Activated CD8-positive, alpha-beta memory T cell treated with anti-CD3 and anti-CD28 coated beads for 4 hours (primary cell): Measurements from ENCODE around the gene UBA3.

Source experiments
- DNase-seq, 2 donors: peaks; one replicate each; pipeline ENCODE4 v3.0.0-alpha.2; 2020; ENCODE audit warnings: low read depth in 2 of 2

The UBA3 gene

DNA sequence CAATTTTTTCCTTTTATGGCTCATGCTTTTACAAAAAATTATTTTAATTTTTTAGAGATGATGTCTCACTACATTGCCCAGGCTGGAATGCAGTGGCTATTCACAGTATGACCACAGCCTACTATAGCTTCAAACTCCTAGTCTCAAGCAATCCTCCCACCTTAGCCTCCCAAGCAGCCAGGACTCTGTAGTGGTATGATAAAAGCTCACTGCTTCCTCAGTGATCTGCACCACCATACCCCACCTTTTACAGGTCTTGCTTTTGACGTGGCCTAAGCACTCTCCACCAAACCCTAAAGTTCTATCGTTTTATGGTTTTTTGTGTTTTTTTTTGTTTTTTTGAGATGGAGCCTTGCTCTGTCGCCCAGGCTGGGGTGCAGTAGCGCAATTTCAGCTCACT is 14.0 kb downstream of the UBA3 start:
- no peak for DNase-seq

DNA sequence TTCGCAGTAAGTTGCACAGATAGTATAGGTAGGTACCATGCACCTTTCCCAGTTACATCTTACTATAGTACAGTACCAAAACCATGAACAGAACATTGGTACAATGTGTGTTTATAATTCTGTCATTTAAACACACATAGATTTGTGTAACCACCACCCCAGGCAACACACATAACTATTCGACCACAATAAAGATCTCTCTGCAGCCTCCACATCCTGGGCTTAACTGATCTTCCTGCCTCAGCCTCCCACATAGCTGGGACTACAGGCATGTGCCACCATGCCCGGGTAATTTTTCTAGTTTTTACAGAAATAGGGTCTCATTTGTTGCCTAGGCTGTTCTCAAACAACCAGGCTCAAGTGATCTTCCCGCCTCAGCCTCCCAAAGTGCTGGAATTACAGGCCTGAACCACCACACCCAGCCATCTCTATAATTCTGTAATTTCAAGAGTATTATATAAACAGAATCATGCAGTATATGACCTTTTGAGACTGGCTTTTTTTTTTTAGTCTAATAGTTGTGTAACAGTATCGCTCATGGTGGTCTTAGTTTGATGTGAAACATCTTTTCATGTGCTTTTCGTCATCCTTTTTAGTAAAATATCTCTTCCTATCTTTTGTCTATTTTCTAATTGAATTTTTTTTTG is 14.7 kb downstream of the UBA3 start:
- no peak for DNase-seq

DNA sequence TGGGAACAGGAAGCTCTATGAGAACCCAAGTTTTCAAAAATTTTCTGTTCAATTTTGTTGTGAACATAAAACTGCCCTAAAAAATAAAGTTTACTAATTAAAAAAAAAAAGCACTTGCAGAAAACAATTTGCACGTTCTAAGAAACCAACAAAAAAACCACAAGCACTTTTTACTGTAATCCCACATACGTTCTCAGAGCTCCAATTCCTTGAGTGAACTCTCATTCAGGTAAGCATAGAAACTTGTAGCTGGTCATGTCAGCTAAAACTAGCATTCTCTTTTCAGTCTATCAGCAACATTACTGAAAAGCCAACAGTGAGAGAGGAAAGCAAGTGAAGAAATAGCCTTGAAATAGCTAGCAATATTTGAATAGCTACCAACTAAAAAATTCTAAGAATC is 16.5 kb downstream of the UBA3 start:
- DNase-seq, result no peak

DNA sequence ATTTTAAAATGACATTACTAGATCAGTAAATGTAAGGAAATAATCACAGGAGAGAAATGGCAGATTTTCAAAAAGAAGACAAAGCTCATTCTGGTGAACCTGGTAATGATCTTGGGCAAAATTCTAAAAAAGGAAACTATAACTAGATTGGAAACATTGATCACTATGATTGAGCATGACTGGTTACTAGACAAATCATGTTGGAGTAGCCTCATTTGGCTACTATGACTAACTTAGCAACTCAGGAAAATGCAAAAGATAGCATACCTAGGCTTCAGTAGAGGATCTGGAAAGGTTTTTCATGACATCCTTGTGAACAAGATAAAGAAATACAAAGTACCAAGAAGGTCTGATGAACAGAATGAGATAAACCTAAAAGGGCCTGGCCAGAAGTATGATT is 20.5 kb downstream of the UBA3 start:
- no peak for DNase-seq

DNA sequence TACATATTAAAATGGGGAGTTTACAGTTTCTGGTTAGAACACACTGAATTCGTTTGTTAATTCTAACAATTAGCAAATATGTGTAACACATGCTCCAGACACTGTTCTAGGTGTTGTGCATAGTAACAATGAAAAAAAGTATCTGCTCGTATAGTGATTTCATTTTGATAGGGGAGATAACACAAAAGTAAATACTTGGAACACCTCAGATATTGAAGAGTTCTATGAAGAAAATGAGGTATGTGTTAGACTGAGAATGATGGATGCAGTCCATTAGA is 21.3 kb downstream of the UBA3 start:
- DNase-seq, result no peak

DNA sequence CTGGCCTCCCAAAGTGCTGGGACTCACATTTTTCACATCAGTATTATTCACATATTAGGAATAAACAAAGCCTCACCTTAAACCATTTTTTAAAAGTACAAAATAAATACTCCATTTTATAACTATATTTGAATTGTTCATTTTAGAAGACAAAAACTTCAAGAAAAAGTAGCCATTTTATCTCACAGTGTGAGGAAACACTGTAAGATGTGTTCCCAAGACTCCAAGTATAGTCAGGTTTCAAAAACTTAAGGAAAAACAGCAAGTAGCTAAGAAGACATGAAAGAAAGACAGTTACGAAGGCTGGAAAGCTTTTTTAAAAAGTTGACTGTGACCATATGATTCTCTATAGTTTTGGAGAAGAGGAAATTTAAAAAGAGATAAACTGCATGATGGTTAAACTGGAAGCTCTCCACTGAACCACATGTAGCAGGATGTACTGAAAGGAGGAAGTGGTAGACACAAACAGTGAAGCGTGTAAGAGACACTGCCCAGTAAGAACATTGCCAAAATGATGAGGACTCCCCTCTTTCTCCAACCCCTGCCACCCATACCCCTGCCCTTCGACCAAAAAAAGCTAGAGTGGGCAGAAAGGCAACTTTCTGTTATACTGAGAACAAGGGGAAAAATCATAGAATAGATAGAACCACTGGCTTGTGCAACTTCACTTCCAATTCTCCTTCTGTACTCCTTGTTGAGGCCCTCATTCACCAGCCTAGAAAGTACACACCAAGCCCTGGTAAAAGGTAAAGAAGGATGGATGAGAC is 21.8 kb downstream of the UBA3 start:
- no peak for DNase-seq

DNA sequence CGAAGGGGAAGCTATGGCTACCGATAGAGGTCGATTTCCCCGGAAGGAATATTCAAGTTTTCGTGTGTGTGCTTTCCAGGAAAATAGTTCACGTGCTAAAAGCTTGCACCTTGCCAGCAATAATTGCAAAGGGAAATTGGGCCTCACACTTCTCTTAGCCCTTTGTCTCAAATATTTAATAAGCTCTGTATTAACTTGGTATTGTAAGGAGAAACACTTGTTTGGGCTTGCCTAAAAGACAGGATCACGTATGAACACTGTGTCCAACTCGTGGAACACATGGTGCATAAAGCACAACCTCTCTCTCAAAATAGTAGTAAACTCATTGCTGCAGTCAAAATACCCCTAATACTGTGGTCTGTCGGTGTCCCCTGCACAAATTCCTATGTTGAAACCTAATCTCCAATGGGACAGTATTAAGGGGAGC is 27.7 kb downstream of the UBA3 start:
- no peak for DNase-seq

DNA sequence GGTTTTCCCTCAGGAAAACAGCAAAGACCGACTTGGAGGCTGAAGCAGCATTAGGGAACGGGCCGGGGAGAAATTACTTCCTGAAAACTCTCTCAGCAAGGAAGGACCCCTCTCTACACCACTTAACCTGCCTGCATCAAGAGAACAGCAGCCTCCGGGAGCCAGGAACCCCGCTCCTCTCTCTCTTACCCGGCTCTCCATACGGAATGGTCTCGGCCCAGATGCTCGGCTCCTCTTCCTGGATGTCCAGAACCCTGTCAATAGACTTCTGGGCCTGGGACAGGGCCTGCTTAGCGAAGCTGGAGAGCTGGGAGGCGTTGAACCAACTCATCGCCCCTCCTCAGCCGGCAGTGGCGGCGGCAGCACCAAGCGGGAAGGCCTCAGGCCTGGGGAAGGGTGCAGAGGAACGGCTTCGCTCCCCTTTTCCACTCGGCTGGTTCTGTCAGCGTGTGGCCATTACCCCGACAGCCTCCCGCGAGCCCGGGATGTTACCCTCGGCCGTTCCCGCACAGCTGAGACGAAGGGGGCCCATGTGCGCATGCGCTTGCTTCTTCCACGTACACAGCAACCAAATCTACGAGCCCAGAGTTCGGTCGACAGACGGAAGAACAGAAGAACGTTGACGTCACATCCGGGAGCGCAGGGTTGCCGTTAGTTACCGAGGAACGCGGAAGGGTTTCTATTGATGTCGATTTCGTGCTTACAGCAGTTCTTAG is 28.3 kb downstream of the UBA3 start, which contains the start of gene TMF1:
TSS of gene TMF1 (minus strand) at position 578 of the 716 bp plus-strand sequence. CDS start at position 331, 247 bp downstream.
- DNase-seq, result peak; percentile 96

DNA sequence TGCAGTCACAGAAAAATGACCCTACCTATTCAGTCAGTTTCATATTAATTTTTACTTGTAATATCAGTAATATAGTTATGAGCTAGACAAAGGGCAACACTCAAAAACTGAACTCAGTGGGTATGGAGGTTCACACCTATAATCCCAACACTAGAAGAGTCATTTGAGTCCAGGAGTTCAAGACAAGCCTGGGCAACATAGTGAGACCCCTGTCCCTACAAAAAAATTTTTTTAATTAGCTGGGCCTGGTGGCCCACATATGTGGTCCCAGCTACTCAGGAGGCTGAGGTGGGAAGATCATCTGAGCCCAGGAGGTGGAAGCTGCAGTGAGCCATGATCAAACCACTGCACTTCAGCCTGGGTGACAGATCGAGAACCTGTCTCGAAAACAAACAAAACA is 31.2 kb downstream of the UBA3 start:
- no peak for DNase-seq

DNA sequence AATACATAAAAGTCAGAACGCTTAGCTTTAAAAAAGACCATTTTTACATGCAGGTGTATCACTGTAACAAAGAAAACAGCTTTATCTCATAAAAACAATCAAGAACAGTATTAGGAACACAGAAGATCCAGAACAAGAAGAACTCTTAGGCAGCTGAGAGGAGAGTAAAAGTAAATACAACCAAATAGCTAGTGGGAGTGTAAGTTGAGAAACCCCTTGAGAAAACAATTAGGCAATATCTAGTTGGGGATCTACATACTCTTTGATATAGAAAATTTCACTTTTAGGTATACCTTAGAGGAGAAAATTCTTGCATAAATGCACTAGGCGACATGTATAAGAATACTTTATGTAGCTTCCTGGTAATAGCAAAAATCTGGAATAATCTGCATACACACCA is 35.6 kb downstream of the UBA3 start:
- DNase-seq, result no peak

DNA sequence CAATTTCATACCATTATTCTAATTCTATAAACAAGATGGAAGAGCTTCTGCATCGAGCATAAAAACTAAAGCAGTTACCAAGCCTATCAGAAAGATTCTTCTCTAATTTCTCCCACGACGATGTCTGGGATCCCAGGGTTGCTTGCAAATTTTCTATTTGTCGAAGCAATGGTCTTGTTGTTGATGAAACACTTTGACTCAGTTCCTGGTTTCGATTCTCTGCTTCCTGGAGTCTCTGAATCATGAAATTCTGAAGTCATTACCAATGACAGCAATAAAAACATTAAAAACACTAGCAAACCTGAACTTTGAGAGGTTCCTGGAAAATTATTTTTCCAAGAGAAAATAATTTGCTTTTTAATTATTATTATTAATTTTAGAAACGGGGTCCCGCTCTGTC is 46.7 kb downstream of the UBA3 start:
- no peak for DNase-seq

DNA sequence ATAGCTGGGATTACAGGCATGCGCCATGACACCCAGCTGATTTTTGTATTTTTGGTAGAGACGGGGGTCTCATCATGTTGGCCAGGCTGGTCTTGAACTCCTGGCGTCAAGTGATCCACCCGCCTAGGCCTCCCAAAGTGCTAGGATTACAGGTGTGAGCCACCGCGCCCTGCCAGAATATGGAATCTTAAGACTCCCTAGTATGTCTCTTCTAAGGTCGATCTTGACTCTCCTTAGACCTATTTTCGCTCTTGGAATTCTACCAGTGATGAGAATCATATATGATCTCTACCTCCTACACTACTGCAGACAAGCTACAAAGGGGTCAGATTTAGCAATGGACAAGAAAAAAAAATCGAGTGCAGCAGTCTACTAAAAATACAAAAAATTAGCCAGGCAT is 47.4 kb downstream of the UBA3 start:
- DNase-seq, result no peak

DNA sequence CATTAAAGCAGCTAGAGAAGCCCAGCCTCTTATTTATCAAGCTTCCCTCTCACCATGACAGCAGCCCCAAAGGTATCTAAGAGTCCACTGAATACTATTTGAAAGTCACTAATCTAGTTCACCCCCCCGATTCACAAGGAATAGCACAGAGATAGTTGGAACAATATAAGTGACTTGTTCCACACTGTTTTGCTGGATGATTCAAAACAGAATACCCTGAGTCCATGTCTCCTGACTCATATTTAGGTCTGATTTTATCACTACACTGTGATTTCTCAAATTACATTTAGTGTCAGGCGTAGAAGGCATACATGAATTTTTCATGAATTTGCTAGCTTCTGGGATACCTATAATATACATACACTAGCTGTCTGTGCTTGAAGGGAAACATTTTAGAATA is 48.0 kb downstream of the UBA3 start:
- no peak for DNase-seq

DNA sequence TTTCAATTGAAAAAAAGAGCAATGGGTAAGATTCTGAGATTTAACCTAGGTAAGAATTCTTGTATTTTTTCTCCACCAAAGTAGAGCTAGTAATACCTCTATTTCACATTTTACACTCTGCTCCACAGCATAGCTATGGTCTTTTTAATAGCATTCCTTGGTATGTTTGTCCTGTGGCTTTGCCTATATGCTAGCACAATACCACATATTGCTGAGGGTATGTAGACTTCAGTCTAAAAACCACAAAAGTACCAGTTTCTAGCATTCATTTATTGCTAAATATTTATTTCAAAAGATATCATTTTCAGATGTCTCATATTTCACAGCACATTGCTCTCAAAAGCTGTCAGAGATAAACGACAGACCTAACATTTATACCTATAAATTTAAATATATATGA is 48.5 kb downstream of the UBA3 start:
- DNase-seq, result no peak

DNA sequence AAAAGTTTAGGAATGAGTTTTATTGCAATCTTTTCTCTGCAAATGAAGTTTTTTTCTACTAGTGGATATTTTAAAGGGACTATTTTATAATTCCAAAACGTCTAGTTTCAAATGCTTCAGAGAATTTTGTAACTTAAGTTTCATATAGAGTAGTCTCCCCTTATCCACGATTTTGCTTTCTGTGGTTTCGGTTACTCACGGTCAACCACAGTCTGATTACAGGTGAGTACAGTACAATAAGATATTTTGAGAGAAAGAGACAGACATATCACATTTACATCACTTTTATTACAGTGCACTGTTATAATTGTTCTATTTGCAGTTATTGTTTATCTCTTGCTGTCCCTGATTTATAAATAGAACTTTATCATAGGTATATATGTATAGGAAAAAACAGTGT is 59.3 kb downstream of the UBA3 start:
- DNase-seq, result no peak

DNA sequence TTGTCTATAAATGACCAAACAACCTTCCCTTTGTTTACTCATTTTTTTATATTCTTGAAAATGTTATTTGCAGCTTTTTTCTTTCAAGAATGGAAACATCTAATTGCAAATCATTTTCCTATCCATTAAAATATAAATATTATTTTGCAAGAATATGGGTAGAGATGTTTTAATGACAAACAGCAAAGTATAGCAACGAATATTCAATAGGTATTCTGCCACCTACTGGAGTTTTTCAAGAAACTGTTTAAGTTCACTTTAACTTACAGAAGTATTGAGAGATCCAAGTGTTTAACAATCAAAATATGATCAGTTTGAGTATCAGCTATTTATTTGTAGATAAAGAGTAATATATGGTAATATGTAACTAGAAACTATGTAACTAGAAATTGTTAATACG is 59.7 kb downstream of the UBA3 start:
- DNase-seq, result no peak

DNA sequence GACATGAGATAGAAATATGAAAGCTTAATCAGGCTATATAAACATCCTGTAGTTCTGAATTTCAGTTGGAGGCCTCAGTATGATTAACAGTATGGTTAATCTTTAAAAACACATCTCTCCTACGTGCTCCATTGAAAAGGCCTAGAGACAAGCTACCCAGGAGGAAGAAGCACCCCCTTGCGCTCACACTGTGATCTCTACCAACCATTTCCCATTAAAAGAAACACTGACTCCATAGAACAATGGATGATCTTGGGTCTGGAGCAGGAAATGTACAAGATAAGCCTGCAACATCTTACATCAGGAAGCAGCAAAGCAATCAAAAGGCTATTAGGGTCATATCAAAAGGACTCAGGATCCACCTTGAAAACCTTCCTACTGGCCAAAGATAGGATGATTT is 63.3 kb downstream of the UBA3 start:
- no peak for DNase-seq

DNA sequence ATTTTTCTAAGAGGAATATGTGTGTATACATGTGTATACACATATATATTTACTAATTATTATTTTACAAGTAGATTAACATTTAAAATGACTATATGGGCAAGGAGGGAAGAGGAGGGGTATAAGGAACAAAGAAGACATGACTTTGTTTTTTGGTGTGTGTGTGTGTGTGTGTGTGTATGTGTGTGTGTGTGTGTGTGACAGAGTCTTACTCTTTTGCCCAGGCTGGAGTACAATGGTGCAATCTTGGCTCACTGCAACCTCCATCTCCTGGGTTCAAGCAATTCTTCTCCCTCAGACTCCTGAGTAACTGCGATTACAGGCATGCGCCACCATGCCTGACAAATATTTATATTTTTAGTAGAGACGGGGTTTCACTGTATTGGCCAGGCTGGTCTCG is 64.1 kb downstream of the UBA3 start:
- no peak for DNase-seq

DNA sequence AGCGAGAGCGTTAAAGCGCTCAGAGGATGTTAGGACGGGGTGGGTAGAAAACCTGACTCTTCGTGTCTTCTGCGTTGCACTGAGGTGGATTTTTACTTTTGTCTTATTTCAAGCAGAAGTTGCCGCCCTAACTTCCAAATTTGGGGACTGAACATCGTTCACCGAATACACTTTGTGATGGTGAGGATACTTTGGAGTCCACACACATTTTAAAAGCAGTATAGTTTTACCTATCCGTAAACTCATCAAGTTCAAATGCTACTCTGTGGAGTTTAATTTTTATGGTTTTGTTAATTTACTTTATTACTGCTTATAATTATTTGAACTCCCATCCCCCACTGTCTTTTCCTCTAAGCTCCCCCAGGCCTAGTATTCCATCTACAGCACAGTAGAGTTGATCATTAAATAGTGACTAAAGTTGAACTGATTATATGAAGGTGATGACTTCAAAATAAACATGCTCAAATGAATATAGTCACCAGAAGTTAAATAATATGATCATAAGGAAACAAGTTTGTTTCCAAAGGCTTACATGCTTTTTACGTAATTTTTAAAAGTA is 66.1 kb downstream of the UBA3 start:
- no peak for DNase-seq

DNA sequence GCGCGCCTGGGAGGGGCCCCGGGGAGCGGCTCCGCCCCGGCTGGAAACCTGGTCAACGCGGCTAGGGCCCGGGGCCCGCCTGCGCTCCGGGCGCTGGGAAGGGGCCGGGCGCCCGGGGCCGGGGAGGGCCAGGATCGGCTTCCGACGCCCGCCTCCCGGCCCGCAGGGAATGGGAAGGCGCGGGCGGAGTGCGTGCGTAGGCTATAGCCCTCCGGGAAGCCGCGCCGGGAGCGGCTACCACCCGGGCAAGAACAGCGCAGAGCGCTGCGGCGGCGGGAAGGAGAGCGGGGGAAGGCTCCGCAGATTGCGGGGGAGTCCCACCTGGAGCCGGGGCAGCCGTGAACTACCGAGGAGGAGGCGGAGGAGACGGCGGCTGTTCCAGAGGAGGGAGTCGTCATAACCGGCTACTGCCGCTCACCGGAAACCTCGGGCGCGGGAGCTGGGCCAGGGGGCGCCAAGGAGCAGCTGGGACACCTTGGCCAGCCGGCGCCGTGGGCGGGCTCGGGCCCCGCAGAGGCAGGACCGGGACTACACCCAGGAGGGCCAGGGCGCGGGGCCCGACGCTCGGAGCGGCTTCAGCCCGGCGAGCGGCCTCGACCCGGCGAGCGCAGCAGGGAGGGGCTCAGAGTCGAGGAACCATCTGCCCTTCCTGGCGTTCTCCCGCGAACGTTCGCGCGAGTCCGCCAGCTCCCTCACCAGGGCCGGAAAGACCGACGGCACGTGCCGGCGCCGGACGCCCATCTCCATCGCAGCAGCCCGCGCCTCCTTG is 66.7 kb downstream of the UBA3 start, which contains the start of gene EOGT:
TSS of gene EOGT (minus strand) at position 432 of the 769 bp plus-strand sequence. CDS start 3,838 bp downstream, outside the sequence.
- DNase-seq, result peak; percentile 53 to 57

DNA sequence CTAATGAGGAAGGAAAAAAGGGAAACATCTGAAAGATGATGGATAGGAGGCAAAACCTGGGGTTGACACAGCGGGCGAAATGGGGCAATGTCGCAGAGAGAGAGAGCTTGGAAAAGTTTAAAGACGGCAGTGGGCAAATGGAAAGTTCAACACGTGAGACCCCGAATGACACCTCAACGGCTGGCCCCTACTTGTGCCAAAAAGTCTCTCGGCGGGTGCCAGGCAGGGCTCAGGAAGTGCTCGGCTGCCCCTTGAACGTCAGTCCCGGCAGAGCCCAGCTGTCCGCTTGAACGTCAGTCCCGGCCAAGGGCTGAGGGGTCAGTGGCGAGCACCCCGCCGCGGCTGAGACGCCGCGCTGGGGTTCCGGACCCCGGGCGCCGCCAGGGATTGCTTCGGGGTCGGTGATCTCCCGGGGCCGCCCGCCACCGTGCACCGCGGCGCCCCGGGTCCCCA is 67.3 kb downstream of the UBA3 start:
- DNase-seq, result no peak
